SH-SY5Y (cell line): Measurements from ENCODE around the gene SLC44A5.

Source experiments
- GATA2 ChIP-seq: IDR thresholded peaks from 2 replicates; pipeline ENCODE4 v1.6.1; 2011; ENCODE audit warnings: mild to moderate bottlenecking, low read depth, low read length
- GATA3 ChIP-seq: IDR thresholded peaks from 2 replicates; pipeline ENCODE4 v1.6.1; 2011; ENCODE audit warnings: low read depth, mild to moderate bottlenecking, low read length, moderate library complexity

- no peak for TF ChIP-seq GATA2
- TF ChIP-seq GATA3: no peak
Measured at GRCh38 chr1:75159154-75159553, 451.8 kb downstream of the SLC44A5 start.
